Upper lobe of left lung (tissue), 6 donors: ENCODE data around the gene DDX50. TPM values are rescaled to one million over a fixed set of nuclear protein-coding genes. Genes with fewer than 3 reads are reported as not detected.

Experiments used
- ATAC-seq, 2 donors: fragments of 200-7000 bp; cut with Tn5 transposase; one replicate each; pipeline ENCODE4 v1.9.1; 2022; ENCODE audit warnings: mild to moderate bottlenecking in 2 of 2, moderate library complexity in 2 of 2; ENCODE audit not compliant: low FRiP score in 2 of 2
- DNase-seq, 2 donors: peaks; one replicate each; pipeline ENCODE4 v3.0.0-alpha.2; 2019 to 2020
- H3K27ac ChIP-seq, 4 donors: fragments of 200-600 bp; sonication (generic); one replicate each; pipeline ENCODE4 v1.5.1; 2016 to 2019
- H3K27me3 ChIP-seq, 4 donors: fragments of 200-600 bp; sonication (generic); one replicate each; pipeline ENCODE4 v1.5.1; 2017 to 2019
- H3K36me3 ChIP-seq, 4 donors: fragments of 200-600 bp; sonication (generic); one replicate each; pipeline ENCODE4 v1.5.1; 2016 to 2019
- H3K4me1 ChIP-seq, 4 donors: fragments of 200-600 bp; sonication (generic); one replicate each; pipeline ENCODE4 v1.5.1; 2018 to 2019
- H3K4me3 ChIP-seq, 4 donors: fragments of 200-600 bp; sonication (generic); one replicate each; pipeline ENCODE4 v1.5.1; 2017 to 2019; ENCODE audit warnings: mild to moderate bottlenecking in 2 of 4, moderate library complexity in 1 of 4
- H3K9me3 ChIP-seq, 4 donors: fragments of 200-600 bp; sonication (generic); one replicate each; pipeline ENCODE4 v1.5.1; 2018 to 2019
- EP300 ChIP-seq, 4 donors: sonication (generic); formaldehyde crosslinking; IDR thresholded peaks; one replicate each; pipeline ENCODE4 v1.5.1; 2017; ENCODE audit warnings: antibody characterized with exemption in 4 of 4, control low read depth in 2 of 4
- POLR2A ChIP-seq, 4 donors: fragments of 450-650 bp; IDR thresholded peaks; one replicate each; pipeline ENCODE4 v1.5.1; 2016 to 2017; ENCODE audit warnings: antibody characterized with exemption in 4 of 4, mild to moderate bottlenecking in 2 of 4
- POLR2AphosphoS5 ChIP-seq, 2 donors: sonication (generic); formaldehyde crosslinking; IDR thresholded peaks; one replicate each; pipeline ENCODE4 v1.5.1; 2017; ENCODE audit warnings: antibody characterized with exemption in 2 of 2
- WGBS, 2 donors: methylation state at CpG; one replicate each; pipeline ENCODE4 v1.1.5; 2017 to 2018; 5-methylcytosine and 5-hydroxymethylcytosine counted together
- total RNA-seq, 6 donors: library from RNA; depleted of rRNA in 4 of 6; stranded (reverse); fragments of >200 nt in 4 of 6; gene quantifications; one replicate each; pipeline versions ENCODE4 v1.1.0 to v1.2.1, GENCODE V29; 2016 to 2021
- TF ChIP-seq, protein P1 (sequence below), 6 experiments: fragments of 450-650 bp in 4 of 6; fragments of 200-600 bp in 2 of 6; sonication (generic) in 2 of 6; IDR thresholded peaks; one replicate each; pipeline ENCODE4 v1.5.1; 2016 to 2019; ENCODE audit warnings: antibody characterized with exemption in 6 of 6
- donor health status: DM: no; HTN: no; CAD: no; lungs with moderate emphysema.
- donor health status: DM: no; HTN: yes; CAD: no; lungs with severe emphysema.

Gene DDX50
- total RNA-seq, 6 donors from 2014 or later: 9.1 to 42.7 (median 24.4) TPM

DNA sequence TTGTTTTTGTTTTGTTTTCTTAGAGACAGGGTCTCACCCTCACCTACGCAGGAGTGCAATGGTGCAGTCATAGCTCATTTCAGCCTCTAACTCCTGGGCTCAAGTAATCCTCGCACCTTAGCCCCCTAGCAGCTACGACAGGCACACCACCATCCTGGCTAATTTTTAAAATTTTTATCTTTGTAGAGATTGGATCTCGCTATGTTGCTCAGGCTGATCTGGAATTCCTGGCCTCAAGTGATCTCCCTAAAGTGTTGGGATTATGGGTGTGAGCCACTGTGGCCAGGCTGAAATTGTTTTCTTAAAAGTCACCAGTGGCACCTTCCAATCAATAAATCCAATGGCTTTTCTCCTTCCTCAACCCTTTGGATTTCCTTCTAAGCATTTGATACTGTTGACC is 20.9 kb upstream of the DDX50 start:
- Histone ChIP-seq H3K9me3 (no peaks in the 10 kb centered on the region), H3K4me3 (no peak overlapping the region), H3K27ac (no peak overlapping the region), H3K4me1 (no peaks in the 10 kb centered on the region), H3K36me3 (no peaks in the 10 kb centered on the region), H3K27me3 (no peaks in the 10 kb centered on the region)
- DNase-seq (no peak), ATAC-seq (no peak)
- 94 to 98% methylated on average over 4 of the region's 4 CpGs for WGBS, 2 donors
- TF ChIP-seq EP300 (IDR thresholded peaks at IDR 0.05) (no peak), POLR2A (IDR thresholded peaks at IDR 0.05) (no peak), POLR2AphosphoS5 (IDR thresholded peaks at IDR 0.05) (no peak)
- TF ChIP-seq, protein P1, sequence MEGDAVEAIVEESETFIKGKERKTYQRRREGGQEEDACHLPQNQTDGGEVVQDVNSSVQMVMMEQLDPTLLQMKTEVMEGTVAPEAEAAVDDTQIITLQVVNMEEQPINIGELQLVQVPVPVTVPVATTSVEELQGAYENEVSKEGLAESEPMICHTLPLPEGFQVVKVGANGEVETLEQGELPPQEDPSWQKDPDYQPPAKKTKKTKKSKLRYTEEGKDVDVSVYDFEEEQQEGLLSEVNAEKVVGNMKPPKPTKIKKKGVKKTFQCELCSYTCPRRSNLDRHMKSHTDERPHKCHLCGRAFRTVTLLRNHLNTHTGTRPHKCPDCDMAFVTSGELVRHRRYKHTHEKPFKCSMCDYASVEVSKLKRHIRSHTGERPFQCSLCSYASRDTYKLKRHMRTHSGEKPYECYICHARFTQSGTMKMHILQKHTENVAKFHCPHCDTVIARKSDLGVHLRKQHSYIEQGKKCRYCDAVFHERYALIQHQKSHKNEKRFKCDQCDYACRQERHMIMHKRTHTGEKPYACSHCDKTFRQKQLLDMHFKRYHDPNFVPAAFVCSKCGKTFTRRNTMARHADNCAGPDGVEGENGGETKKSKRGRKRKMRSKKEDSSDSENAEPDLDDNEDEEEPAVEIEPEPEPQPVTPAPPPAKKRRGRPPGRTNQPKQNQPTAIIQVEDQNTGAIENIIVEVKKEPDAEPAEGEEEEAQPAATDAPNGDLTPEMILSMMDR (IDR thresholded peaks at IDR 0.05): no peak

DNA sequence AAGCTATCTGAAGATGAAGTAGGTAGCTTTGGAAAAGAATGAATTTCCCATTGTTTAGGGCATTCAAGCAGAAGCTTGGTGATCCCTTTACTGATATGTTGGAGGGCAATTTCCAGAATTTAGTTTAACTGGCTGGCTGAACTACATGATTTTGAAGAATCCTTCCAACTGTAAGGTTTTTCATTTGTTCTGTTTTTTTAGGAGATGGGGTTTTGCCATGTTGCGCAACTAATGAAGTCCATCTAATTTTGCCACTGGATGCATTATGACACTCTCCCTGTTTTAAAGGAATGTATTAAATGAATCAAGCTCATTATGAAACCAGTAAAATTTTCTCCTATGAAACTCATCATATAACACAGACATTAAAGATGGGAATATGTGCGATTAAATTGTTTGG is 6.1 kb upstream of the DDX50 start:
- Histone ChIP-seq H3K27me3 (no peaks in the 10 kb centered on the region), H3K36me3 (no peaks in the 10 kb centered on the region), H3K27ac (no peak overlapping the region), H3K4me3 (no peak overlapping the region), H3K9me3 (no peaks in the 10 kb centered on the region), H3K4me1 (peaks cover 0 to 2% (median under 1%) of the 10 kb centered on the region in 4 donors)
- DNase-seq (no peak), ATAC-seq (no peak)
- TF ChIP-seq POLR2AphosphoS5 (IDR thresholded peaks at IDR 0.05): no peak
- TF ChIP-seq, protein P1 (IDR thresholded peaks at IDR 0.05): no peak
- no peak for TF ChIP-seq POLR2A (IDR thresholded peaks at IDR 0.05)
- no peak for TF ChIP-seq EP300 (IDR thresholded peaks at IDR 0.05)
- 89 to 94% methylated on average over 2 of the region's 2 CpGs for WGBS, 2 donors

DNA sequence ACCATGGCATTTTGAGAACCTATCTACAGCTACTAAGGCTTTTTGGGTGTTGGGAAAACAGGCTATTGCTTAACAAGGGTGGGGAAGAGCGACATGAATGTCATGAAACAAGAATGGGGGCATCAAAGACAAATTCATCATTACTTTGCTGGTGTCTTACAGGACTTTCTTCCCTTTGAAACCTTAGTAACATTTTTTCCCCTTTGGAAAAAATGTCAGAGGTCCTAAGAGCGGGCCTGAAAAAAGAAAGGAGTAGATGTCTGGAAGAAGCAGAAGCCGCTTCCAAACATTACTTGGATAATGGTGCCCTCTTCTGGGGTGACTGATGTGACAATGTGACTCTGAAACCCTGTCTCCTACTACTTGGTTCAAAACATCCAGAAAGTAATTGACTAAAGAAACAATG is 3.8 kb upstream of the DDX50 start:
- ATAC-seq (no peak), DNase-seq (peak in 1 of 2 donors; percentile 22)
- no peaks in the 10 kb centered on the region for H3K27me3 ChIP-seq
- TF ChIP-seq, protein P1 (IDR thresholded peaks at IDR 0.05): peak in 4 of 6 experiments; percentile 8 to 45 (median 28)
- TF ChIP-seq EP300 (IDR thresholded peaks at IDR 0.05) (no peak), POLR2AphosphoS5 (IDR thresholded peaks at IDR 0.05) (no peak)
- H3K4me3 ChIP-seq: no peak overlapping the region
- 42 to 45% methylated on average over 3 of the region's 3 CpGs for WGBS, 2 donors
- no peaks in the 10 kb centered on the region for H3K9me3 ChIP-seq
- no peaks in the 10 kb centered on the region for H3K36me3 ChIP-seq
- no peak overlapping the region for H3K27ac ChIP-seq
- peaks cover 2 to 12% (median 11%) of the 10 kb centered on the region in 4 donors for H3K4me1 ChIP-seq

DNA sequence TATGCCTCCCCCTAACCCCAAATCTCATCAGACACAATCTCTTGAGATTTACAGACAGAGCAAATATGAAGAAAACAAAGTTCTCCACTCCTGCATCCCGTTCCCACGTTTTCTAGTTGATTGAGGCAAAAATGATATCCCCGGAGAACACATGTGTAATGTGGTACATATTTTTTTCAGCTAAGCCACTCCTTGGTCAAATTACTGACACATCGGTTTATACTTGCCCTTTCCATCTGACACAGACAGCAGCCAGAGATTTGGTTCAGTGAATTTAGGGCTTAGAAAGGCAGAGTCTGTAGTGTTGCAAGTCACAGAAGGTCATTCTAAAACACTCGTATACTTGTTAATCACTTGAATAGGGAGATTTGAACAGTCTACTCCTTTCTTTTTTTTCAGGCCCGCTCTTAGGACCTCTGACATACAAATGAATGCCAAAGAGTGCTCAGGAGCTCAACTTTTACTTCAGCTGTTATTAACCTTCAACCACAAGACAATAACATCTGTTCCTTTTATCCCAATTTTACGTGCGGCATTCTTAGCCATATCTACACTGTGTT is 1.8 kb upstream of the DDX50 start:
- WGBS, 2 donors: 91 to 94% methylated on average over 8 of the region's 8 CpGs
- Histone ChIP-seq H3K27ac (no peak overlapping the region), H3K4me1 (peaks cover 7 to 20% (median 18%) of the 10 kb centered on the region in 4 donors), H3K27me3 (no peaks in the 10 kb centered on the region), H3K36me3 (no peaks in the 10 kb centered on the region), H3K9me3 (no peaks in the 10 kb centered on the region), H3K4me3 (no peak overlapping the region)
- TF ChIP-seq, protein P1 (IDR thresholded peaks at IDR 0.05): no peak
- TF ChIP-seq POLR2AphosphoS5 (IDR thresholded peaks at IDR 0.05) (no peak), POLR2A (IDR thresholded peaks at IDR 0.05) (no peak), EP300 (IDR thresholded peaks at IDR 0.05) (no peak)
- ATAC-seq (no peak), DNase-seq (no peak)
